Measurements from ENCODE around the gene ITPKB.
"Not testable (repeated sequence)": the region's sequence is repeated elsewhere in the genome, so short reads cannot be mapped to it uniquely, and the experiment has no call there.

Gene ITPKB

GRCh38 chr1:226728448-226728847 lies 10.6 kb downstream of the ITPKB start:
- H3K4me3 ChIP-seq (replicated peaks; ENCODE audit: low read depth, low read length) = no peak overlapping the region
- DNase-seq (ENCODE audit: extremely low read depth, insufficient read length) = no peak
- peaks cover 6% of the 10 kb centered on the region for H3K36me3 ChIP-seq (ENCODE audit: control insufficient read depth, insufficient read depth, low read length)
- TF ChIP-seq, protein P1, sequence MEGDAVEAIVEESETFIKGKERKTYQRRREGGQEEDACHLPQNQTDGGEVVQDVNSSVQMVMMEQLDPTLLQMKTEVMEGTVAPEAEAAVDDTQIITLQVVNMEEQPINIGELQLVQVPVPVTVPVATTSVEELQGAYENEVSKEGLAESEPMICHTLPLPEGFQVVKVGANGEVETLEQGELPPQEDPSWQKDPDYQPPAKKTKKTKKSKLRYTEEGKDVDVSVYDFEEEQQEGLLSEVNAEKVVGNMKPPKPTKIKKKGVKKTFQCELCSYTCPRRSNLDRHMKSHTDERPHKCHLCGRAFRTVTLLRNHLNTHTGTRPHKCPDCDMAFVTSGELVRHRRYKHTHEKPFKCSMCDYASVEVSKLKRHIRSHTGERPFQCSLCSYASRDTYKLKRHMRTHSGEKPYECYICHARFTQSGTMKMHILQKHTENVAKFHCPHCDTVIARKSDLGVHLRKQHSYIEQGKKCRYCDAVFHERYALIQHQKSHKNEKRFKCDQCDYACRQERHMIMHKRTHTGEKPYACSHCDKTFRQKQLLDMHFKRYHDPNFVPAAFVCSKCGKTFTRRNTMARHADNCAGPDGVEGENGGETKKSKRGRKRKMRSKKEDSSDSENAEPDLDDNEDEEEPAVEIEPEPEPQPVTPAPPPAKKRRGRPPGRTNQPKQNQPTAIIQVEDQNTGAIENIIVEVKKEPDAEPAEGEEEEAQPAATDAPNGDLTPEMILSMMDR (IDR thresholded peaks at IDR 0.05; ENCODE audit: insufficient read depth, low read length, poor library complexity, severe bottlenecking) = no peak
- H3K27me3 ChIP-seq (replicated peaks; ENCODE audit: control insufficient read depth, insufficient read depth, low read length) = no peaks in the 10 kb centered on the region

DNA sequence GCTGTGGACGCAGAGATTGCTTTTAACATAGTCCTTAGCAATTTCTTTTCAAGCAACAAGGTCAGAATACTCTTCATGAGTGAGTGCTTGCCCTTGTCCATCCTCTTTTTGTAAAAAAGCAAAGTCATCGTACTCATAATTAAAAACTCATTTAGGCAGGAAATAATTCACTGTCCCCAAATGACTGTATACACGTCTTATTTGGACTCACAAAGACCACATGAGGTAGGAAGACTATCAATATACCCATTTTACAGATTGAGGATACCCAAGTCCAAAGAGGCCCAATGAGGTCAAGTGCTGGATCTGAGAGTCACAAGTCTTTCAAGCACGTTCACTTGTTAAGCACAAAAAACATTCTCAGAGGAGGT lies 13.2 kb downstream of the ITPKB start:
- Histone ChIP-seq H3K27me3 (replicated peaks; ENCODE audit: control insufficient read depth, insufficient read depth, low read length) (no peaks in the 10 kb centered on the region), H3K36me3 (ENCODE audit: control insufficient read depth, insufficient read depth, low read length) (peaks cover 11% of the 10 kb centered on the region), H3K4me3 (replicated peaks; ENCODE audit: low read depth, low read length) (no peak overlapping the region)
- DNase-seq (ENCODE audit: extremely low read depth, insufficient read length) = no peak
- TF ChIP-seq, protein P1 (IDR thresholded peaks at IDR 0.05; ENCODE audit: insufficient read depth, low read length, poor library complexity, severe bottlenecking) = no peak

DNA sequence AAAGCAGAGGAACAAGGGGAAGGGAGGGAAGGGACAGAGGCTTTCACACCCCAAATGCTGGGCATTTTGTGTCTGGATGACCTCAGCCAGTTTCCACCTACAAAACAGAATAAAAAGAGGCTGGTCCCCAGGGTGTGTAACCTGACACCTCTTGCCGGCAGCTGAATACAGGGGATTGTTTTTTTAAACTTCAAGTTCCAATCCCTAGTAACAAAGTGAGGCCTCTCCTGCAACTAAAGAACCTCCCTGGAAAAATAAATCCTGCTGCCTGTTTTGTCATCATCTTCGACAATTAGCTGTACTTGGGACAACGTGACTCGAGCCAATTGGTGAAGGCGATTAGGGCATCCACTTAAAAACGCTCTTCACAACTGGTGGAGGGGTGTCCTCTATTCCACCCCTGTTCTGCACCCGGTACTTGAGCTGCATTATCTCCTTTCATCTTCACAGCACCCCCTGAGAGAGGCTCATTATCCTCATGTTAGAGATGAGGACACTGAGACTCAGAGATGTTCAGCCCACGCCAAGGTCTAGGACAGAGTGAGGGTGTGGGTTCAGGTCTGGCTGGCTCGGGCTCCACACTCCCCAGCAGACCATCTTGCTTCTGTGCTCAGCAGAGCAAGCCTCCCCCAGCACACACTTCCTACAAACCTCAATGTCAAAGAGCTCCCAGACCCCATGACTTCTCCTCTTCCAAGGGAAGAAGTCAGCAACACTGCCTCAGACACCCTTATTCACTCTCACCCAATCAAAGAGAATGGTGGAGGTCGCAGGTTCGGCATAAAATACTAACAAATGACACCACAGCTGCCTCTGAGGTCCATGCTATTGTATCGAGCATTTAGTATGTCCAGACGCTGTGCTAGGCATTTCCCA lies 15.2 kb downstream of the ITPKB start:
- peaks cover 12% of the 10 kb centered on the region for H3K36me3 ChIP-seq (ENCODE audit: control insufficient read depth, insufficient read depth, low read length)
- TF ChIP-seq, protein P1 (IDR thresholded peaks at IDR 0.05; ENCODE audit: insufficient read depth, low read length, poor library complexity, severe bottlenecking) = no peak
- no peak for DNase-seq (ENCODE audit: extremely low read depth, insufficient read length)
- no peak overlapping the region for H3K4me3 ChIP-seq (replicated peaks; ENCODE audit: low read depth, low read length)
- H3K27me3 ChIP-seq (replicated peaks; ENCODE audit: control insufficient read depth, insufficient read depth, low read length) = no peaks in the 10 kb centered on the region

DNA sequence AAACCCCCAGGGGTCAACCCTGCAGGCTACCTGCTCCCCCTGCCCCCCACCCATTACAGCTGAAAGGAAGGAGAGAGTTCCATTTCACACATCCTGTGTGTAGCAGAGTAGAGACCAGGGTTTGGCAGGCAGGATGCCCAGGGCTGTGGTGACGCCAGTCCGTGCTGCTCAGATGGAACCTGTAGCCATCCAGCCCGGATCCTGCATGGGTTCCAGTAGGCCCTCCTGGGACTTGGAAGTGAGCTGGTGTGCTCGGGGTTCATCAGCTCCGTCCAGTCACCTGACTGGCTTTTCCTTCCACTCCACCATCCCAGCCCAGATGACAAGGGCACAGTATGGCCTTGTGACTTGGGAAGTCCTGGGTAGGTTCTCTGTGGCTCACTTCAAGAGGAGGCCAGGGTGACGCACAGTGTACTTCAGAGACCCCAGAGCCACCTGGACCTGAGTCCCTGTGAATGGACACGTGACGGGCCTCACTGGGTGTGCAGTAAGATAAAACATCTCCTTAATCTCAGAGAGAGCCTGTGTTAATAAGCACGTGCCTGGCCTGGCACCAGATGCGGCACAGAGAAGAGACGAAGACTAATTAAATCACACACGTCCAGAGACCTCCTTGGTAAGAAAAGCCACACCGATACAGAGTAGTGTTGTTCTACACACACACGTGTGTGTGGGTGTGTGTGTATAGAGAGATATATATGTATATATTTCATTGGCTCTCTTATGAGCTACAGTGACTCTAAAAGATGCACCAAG lies 16.0 kb downstream of the ITPKB start:
- H3K4me3 ChIP-seq (replicated peaks; ENCODE audit: low read depth, low read length) = no peak overlapping the region
- no peak for DNase-seq (ENCODE audit: extremely low read depth, insufficient read length)
- TF ChIP-seq, protein P1 (IDR thresholded peaks at IDR 0.05; ENCODE audit: insufficient read depth, low read length, poor library complexity, severe bottlenecking) = no peak

DNA sequence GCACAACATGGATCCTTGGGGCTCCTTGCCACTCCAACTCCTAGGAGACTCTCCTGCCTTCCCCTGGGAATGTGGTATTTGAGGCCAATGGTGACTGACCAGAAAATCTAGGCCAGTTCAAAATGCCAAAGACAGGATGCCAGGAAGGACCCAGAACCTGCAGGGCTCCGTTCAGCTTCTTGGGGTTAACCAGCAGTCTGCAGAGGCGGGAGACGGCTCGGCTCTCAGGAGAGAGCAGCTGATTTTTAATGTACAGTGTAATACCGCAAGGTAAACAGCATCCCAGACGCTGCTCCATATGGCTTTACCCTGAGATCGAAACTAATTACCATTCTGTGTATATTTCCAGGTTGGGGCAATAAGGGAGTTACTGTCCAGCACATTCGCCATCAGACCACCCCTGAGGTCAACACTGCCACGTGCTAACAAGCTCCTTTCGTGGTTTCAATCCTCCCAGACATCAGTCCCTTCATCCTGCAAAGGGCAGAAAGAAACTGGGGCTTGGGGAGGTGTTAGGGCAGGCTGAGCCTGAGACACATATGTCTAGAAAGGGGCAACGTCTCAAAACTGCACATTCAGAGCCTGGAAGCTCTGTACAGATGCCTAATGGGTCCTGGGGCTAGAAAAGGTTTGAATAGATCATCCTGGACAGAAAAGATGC lies 16.7 kb downstream of the ITPKB start:
- no peak for DNase-seq (ENCODE audit: extremely low read depth, insufficient read length)
- TF ChIP-seq, protein P1 (IDR thresholded peaks at IDR 0.05; ENCODE audit: insufficient read depth, low read length, poor library complexity, severe bottlenecking) = no peak
- H3K36me3 ChIP-seq (ENCODE audit: control insufficient read depth, insufficient read depth, low read length) = peaks cover 11% of the 10 kb centered on the region
- no peak overlapping the region for H3K4me3 ChIP-seq (replicated peaks; ENCODE audit: low read depth, low read length)
- no peaks in the 10 kb centered on the region for H3K27me3 ChIP-seq (replicated peaks; ENCODE audit: control insufficient read depth, insufficient read depth, low read length)

More for the DNA sequence above, 16.0 kb downstream of the ITPKB start:
- no peaks in the 10 kb centered on the region for H3K27me3 ChIP-seq (replicated peaks; ENCODE audit: control insufficient read depth, insufficient read depth, low read length)
- H3K36me3 ChIP-seq (ENCODE audit: control insufficient read depth, insufficient read depth, low read length) = peaks cover 11% of the 10 kb centered on the region

- H3K4me3 ChIP-seq (replicated peaks; ENCODE audit: low read depth, low read length); DNase-seq (ENCODE audit: extremely low read depth, insufficient read length); H3K27me3 ChIP-seq (replicated peaks; ENCODE audit: control insufficient read depth, insufficient read depth, low read length): not testable (repeated sequence)
- peaks cover 11% of the 10 kb centered on the region for H3K36me3 ChIP-seq (ENCODE audit: control insufficient read depth, insufficient read depth, low read length)
Observed at GRCh38 chr1:226720574-226720973, 18.5 kb downstream of the ITPKB start.
